ENCODE measurements around the gene HNRNPUL1. TPM values are rescaled to one million over a fixed set of nuclear protein-coding genes. Genes with fewer than 3 reads are reported as not detected.

Gene HNRNPUL1
- total RNA-seq, 1 experiment from 2014 or later: 315 TPM

- no peak overlapping the region for H2BK5ac ChIP-seq (ENCODE audit: insufficient read length, low read length)
- H2AFZ ChIP-seq (ENCODE audit: low read length): no peak overlapping the region
- H4K91ac ChIP-seq (ENCODE audit: insufficient read length, low read depth, low read length): no peak overlapping the region
- peaks cover 14 to 47% (median 31%) of the 10 kb centered on the region in 3 experiments; a peak in 6 of 7 replicates for H3K36me3 Mint-ChIP-seq (ENCODE audit: insufficient read depth in 1 of 3, low read depth in 3 of 3)
- no peak overlapping the region for H3K9ac ChIP-seq (ENCODE audit: extremely low read depth, insufficient read length, low read length)
- no peak overlapping the region for H2BK15ac ChIP-seq (ENCODE audit: low read depth, low read length)
- no CpG with 5 or more reads among the region's 4 CpGs for WGBS (ENCODE audit: extremely low coverage, insufficient read length, low lambda C conversion rate)
- H3K4me3 Mint-ChIP-seq: no peak overlapping the region
- H2BK12ac ChIP-seq (ENCODE audit: insufficient read length, low read depth, low read length): no peak overlapping the region
- H3K14ac ChIP-seq (ENCODE audit: insufficient read depth, low read length): no peak overlapping the region
- no peaks in the 10 kb centered on the region for H3K9me3 ChIP-seq (ENCODE audit: control insufficient read depth, low read depth, low read length)
- no peak overlapping the region for H3K27ac Mint-ChIP-seq
- no peak overlapping the region for H3K27ac ChIP-seq (ENCODE audit: insufficient read length, low read depth, low read length)
- H3K4me1 Mint-ChIP-seq: peaks cover 0 to 4% of the 10 kb centered on the region in 2 experiments; a peak in 1 of 4 replicates
- H3K4me2 ChIP-seq (ENCODE audit: insufficient read depth, insufficient read length, low read length): no peak overlapping the region
- no peaks in the 10 kb centered on the region; the same call in 1 of the 2 replicates for H3K79me2 ChIP-seq (ENCODE audit: insufficient read depth, low read length)
- no peaks in the 10 kb centered on the region for H3K23me2 ChIP-seq (ENCODE audit: insufficient read length, low read depth, low read length, poor library complexity, severe bottlenecking)
- H2BK20ac ChIP-seq (ENCODE audit: low read depth, low read length, poor library complexity, severe bottlenecking): no peak overlapping the region
- no peak overlapping the region for H3K56ac ChIP-seq (ENCODE audit: insufficient read length, low read depth, low read length)
- no peak for DNase-seq
- no peak for TF ChIP-seq CTCF (conservative IDR thresholded peaks at IDR 0.05)
- H3K27me3 ChIP-seq (ENCODE audit: insufficient read depth, low read length): 0 out of 2 replicates have a peak, but pooled peaks cover 3% of the 10 kb centered on the region
- H3K9me3 Mint-ChIP-seq: peaks cover 0 to 3% of the 10 kb centered on the region in 2 experiments; a peak in 2 of 5 replicates
- no peaks in the 10 kb centered on the region for H3K4me1 ChIP-seq (ENCODE audit: insufficient read depth, low read length)
- H3K27me3 Mint-ChIP-seq (ENCODE audit: low read depth): no peaks in the 10 kb centered on the region
- H3K18ac ChIP-seq (ENCODE audit: insufficient read length, low read depth, low read length): no peak overlapping the region
- no peak overlapping the region for H2BK120ac ChIP-seq (ENCODE audit: low read depth, low read length, poor library complexity, severe bottlenecking)
- no peak overlapping the region for H2AK5ac ChIP-seq (ENCODE audit: insufficient read length, low read length)
- no peak overlapping the region for H4K5ac ChIP-seq (ENCODE audit: insufficient read length, low read depth, low read length)
- H3K4ac ChIP-seq (ENCODE audit: low read depth, low read length): no peak overlapping the region
- no peaks in the 10 kb centered on the region for H3K79me1 ChIP-seq (ENCODE audit: insufficient read depth, low read depth, low read length, poor library complexity, severe bottlenecking)
- no peaks in the 10 kb centered on the region for H4K20me1 ChIP-seq (ENCODE audit: control insufficient read depth, insufficient read depth, insufficient read length)
- no peak overlapping the region for H4K8ac ChIP-seq (replicated peaks; ENCODE audit: insufficient read length, low read depth, low read length)
- H3K23ac ChIP-seq (ENCODE audit: insufficient read length, low read depth, low read length): no peak overlapping the region
- H3T11ph ChIP-seq (ENCODE audit: low read length): no peak overlapping the region
These were observed 20.1 kb upstream of the HNRNPUL1 start for GRCh38 chr19:41244117-41244516.

Measured in H9 (cell line).